A673 (cell line): ENCODE measurements around the gene IL24. TPM values are rescaled to one million over a fixed set of nuclear protein-coding genes. Genes with fewer than 3 reads are reported as not detected.

Source experiments
- BruUV-seq: library from RNA; stranded (reverse); fragments of 400-500 nt; replicated peaks from 2 replicates; lab custom pipeline; 2021; lab: Mats Ljungman, UMichigan
- CTCF ChIA-PET: fragments of 300-600 bp; sonication (Branson Sonifier 250); formaldehyde crosslinking; loops from one replicate; lab custom pipeline; 2022; ENCODE audit warnings: antibody characterized with exemption; lab: Charles Lee
- POLR2A ChIA-PET: fragments of 300-600 bp; sonication (Branson Sonifier 250); formaldehyde crosslinking; loops from one replicate; lab custom pipeline; 2022; ENCODE audit warnings: antibody characterized with exemption; ENCODE audit not compliant: low non-redundant PET; lab: Charles Lee
- DNase-seq: peaks from one replicate; pipeline ENCODE4 v3.0.0-alpha.2; 2015; ENCODE audit warnings: low spot score
- H3K27ac ChIP-seq: fragments of 200-600 bp; sonication (generic); 2 replicates; pipeline ENCODE4 v1.5.1; 2016; ENCODE audit warnings: mixed run types, low read depth, mild to moderate bottlenecking, mixed read lengths, antibody characterized with exemption, low read length; ENCODE audit not compliant: poor library complexity, severe bottlenecking
- H3K27me3 ChIP-seq: fragments of 200-600 bp; sonication (generic); replicated peaks from 2 replicates; pipeline ENCODE4 v1.6.1; 2017; ENCODE audit warnings: mixed run types, low read depth, mild to moderate bottlenecking, mixed read lengths, antibody characterized with exemption, low read length; ENCODE audit not compliant: insufficient read depth, poor library complexity
- H3K36me3 ChIP-seq: fragments of 200-600 bp; sonication (generic); 2 replicates; pipeline ENCODE4 v1.6.1; 2016; ENCODE audit warnings: mixed run types, mild to moderate bottlenecking, mixed read lengths, antibody characterized with exemption, low read length; ENCODE audit not compliant: insufficient read depth, poor library complexity, severe bottlenecking
- H3K4me1 ChIP-seq: fragments of 200-600 bp; sonication (generic); 2 replicates; pipeline ENCODE4 v1.6.1; 2017; ENCODE audit warnings: mixed run types, mild to moderate bottlenecking, mixed read lengths, antibody characterized with exemption, low read length; ENCODE audit not compliant: insufficient read depth, poor library complexity, severe bottlenecking
- H3K4me3 ChIP-seq: fragments of 200-600 bp; sonication (generic); 2 replicates; pipeline ENCODE4 v1.5.1; 2016; ENCODE audit warnings: low read depth, mixed run types, mild to moderate bottlenecking, mixed read lengths, low read length; ENCODE audit not compliant: poor library complexity, severe bottlenecking
- H3K9me3 ChIP-seq: fragments of 200-600 bp; sonication (generic); 2 replicates; pipeline ENCODE4 v1.6.1; 2016; ENCODE audit warnings: mixed run types, low read depth, mild to moderate bottlenecking, mixed read lengths, antibody characterized with exemption, low read length; ENCODE audit not compliant: poor library complexity, severe bottlenecking
- CTCF ChIP-seq: fragments of 300-800, 200-600 bp; sonication (generic); conservative IDR thresholded peaks from 2 replicates; pipeline ENCODE4 v1.5.1; 2017; ENCODE audit warnings: low read depth, mild to moderate bottlenecking, antibody characterized with exemption, low read length, moderate library complexity, mixed read lengths
- EZH2 ChIP-seq: fragments of 200-600 bp; sonication (generic); IDR thresholded peaks from 2 replicates; pipeline ENCODE4 v1.6.1; 2017; ENCODE audit warnings: borderline replicate concordance, low read depth, mild to moderate bottlenecking, mixed read lengths, antibody characterized with exemption, low read length; ENCODE audit not compliant: poor library complexity, severe bottlenecking
- intact Hi-C: fragments of 100-400 bp; cut with micrococcal nuclease; formaldehyde crosslinking; loops from one replicate; pipeline ENCODE4 v1.10.0; 2022; ENCODE audit not compliant: unreplicated experiment
- total RNA-seq: library from RNA; stranded (reverse); gene quantifications from 2 replicates; pipeline ENCODE4 v1.2.3, GENCODE V29; 2021

Gene IL24
- total RNA-seq, 1 experiment from 2014 or later = not detected

GRCh38 chr1:206898089-206898914 is 1.1 kb downstream of the IL24 start:
- Histone ChIP-seq H3K36me3 (no peaks in the 10 kb centered on the region), H3K27ac (no peak overlapping the region), H3K4me3 (no peak overlapping the region), H3K9me3 (no peaks in the 10 kb centered on the region), H3K4me1 (no peaks in the 10 kb centered on the region), H3K27me3 (no peaks in the 10 kb centered on the region)
- no peak for TF ChIP-seq EZH2
- intact Hi-C loops = no loop called here
- no TSS peak for BruUV-seq
- ChIA-PET CTCF (no interaction called here), POLR2A (no interaction called here)
- no peak for DNase-seq

GRCh38 chr1:206898915-206899431 is 1.7 kb downstream of the IL24 start:
- Histone ChIP-seq H3K4me3 (no peak overlapping the region), H3K27me3 (no peaks in the 10 kb centered on the region), H3K27ac (no peak overlapping the region), H3K9me3 (no peaks in the 10 kb centered on the region), H3K36me3 (no peaks in the 10 kb centered on the region), H3K4me1 (no peaks in the 10 kb centered on the region)
- TF ChIP-seq EZH2 = no peak
- TF ChIP-seq CTCF = no peak
- POLR2A ChIA-PET = no interaction called here
- no TSS peak for BruUV-seq
- intact Hi-C loops = no loop called here
- CTCF ChIA-PET = no interaction called here
- no peak for DNase-seq

- intact Hi-C loops = no loop called here
- H3K9me3 ChIP-seq = no peaks in the 10 kb centered on the region
- no TSS peak for BruUV-seq
- no peak for DNase-seq
- ChIA-PET CTCF (interaction anchor here (1.0 kb wide), 1 partner anchor 12 kb away, joined by 3 read pairs; no protein-coding TSS in a partner anchor), POLR2A (no interaction called here)
- TF ChIP-seq CTCF (no peak), EZH2 (no peak)
- H3K4me3 ChIP-seq = no peak overlapping the region
- no peaks in the 10 kb centered on the region for H3K4me1 ChIP-seq
- no peaks in the 10 kb centered on the region for H3K36me3 ChIP-seq
- H3K27ac ChIP-seq = no peak overlapping the region
- no peaks in the 10 kb centered on the region for H3K27me3 ChIP-seq
Observed at GRCh38 chr1:206899717-206900116, 2.5 kb downstream of the IL24 start.
